Skin of body (tissue), 2 donors: ENCODE results near the gene JMJD8. TPM values are rescaled to one million over a fixed set of nuclear protein-coding genes. Genes with fewer than 3 reads are reported as not detected.
A peak's percentile ranks its signal among the peaks of the same experiment; 100 is the strongest.

ENCODE experiments used
- DNase-seq: peaks from one replicate; lab custom pipeline; 2025; lab: John Stamatoyannopoulos, UW
- total RNA-seq: library from RNA; depleted of rRNA; stranded (reverse); fragments of >200 nt; gene quantifications from one replicate; pipeline ENCODE4 v1.2.3, GENCODE V29; 2014

The JMJD8 gene
- total RNA-seq, 1 donor from 2014 or later = 18.1 TPM

DNA sequence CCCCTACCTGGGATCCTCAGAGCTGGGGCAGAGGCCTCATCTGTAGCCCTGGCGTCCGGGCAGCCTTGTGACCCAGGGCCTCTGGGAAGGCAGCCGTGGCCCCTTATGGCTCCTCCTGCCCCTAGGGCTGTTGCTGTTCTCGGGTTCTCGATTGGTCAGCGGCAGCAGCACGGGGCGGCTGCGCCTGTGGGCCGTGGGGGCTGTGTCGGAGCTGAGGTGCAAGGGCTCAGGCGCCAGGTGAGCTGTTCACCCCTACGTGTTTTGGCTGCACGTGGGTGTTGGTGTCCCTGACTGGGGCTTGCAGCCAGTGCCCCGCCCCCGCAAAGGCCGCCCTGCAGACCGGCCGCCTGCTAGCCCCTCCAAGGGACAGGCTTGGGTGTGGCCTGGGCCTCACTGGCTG, 22.0 kb downstream of the JMJD8 start:
- DNase-seq = no peak

DNA sequence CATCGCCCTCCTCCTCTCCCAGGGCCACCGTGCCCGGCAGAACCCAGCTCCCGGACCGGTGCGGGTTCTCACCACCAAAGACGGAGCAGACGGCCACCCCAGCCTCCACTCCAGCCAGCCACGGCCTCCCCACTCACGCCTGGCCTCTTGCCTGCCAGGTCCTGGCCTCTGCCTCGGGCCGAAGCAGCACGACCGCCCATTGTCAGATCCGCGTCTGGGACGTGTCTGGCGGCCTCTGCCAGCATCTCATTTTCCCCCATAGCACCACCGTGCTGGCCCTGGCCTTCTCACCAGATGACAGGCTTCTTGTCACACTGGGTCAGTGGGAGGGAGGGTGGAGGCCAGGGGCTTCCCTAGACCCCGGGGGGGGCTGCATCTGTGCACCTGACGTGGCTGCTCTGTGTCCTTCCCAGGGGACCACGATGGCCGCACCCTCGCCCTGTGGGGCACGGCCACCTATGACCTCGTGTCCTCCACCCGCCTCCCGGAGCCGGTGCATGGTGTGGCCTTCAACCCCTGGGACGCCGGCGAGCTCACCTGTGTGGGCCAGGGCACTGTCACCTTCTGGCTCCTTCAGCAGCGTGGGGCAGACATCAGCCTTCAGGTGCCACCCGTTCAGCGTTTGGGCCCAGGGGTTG, 22.8 kb downstream of the JMJD8 start:
- DNase-seq = no peak

DNA sequence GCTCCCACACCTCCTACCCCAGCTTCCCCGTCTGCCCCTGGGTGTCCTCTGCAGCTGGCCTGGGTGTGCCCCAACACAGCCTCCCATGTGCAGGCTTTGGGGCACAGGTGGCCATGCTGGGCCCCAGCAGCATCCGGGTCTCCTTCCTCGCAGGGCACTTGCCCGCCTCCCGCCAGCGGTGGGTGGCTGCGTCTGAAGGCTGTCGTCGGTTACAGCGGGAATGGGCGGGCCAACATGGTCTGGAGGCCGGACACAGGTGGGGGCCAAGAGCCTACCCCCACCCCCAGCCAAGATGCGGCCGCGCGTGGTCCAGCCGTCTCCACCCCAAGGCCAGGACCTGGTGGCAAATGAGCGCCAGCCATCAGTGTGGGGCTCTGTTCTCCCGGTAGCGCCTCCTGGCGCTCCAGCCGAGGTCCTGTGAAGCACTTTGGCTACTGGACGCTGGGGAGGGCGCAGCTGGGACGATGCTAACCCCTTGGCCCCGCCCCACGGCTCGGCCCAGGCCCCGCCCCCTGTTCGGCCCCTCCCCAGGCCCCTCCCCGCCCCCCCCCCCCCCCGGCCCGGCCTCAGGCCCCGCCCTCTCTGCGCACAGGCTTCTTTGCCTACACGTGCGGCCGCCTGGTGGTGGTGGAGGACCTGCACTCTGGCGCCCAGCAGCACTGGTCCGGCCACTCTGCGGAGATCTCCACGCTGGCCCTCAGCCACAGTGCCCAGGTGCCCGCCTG, 23.5 kb downstream of the JMJD8 start:
- peak; percentile 47 for DNase-seq

DNA sequence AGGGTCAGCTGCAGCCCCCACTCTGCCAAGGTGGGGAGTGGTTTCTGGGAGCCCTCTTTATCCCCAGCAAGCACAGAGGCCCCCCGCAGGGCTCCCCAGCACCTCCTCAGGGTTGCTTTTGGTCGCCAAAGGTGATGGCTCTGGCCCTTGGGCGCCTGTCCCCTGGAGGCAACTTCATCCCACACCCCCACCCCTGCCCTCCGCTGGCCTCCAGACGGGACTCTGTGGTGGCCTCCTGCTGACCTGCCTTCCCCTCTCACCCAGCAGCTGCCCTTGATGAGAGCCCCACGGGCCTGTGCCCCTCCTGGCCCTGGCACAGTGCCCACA, 24.0 kb downstream of the JMJD8 start:
- no peak for DNase-seq

DNA sequence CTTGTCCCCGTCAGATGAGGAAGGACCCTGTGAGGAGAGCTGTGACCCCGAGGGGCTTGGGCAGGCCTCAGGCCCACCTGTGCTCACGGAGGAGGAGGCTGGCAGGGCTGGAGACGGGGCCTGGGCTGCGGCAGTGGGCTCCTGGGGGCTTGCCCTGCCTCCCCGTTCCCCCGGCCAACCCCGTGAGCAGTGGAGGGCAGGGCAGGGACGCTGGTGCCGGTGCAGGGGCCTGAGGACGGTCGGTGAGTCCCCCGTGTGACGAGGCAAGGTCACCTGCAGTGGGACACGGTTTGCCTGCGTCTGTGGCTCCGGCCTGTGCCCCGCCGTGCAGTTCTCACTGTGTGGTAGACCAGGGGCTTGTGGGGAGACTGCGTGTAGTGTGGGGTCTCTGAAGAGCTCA, 24.5 kb downstream of the JMJD8 start:
- DNase-seq = no peak

DNA sequence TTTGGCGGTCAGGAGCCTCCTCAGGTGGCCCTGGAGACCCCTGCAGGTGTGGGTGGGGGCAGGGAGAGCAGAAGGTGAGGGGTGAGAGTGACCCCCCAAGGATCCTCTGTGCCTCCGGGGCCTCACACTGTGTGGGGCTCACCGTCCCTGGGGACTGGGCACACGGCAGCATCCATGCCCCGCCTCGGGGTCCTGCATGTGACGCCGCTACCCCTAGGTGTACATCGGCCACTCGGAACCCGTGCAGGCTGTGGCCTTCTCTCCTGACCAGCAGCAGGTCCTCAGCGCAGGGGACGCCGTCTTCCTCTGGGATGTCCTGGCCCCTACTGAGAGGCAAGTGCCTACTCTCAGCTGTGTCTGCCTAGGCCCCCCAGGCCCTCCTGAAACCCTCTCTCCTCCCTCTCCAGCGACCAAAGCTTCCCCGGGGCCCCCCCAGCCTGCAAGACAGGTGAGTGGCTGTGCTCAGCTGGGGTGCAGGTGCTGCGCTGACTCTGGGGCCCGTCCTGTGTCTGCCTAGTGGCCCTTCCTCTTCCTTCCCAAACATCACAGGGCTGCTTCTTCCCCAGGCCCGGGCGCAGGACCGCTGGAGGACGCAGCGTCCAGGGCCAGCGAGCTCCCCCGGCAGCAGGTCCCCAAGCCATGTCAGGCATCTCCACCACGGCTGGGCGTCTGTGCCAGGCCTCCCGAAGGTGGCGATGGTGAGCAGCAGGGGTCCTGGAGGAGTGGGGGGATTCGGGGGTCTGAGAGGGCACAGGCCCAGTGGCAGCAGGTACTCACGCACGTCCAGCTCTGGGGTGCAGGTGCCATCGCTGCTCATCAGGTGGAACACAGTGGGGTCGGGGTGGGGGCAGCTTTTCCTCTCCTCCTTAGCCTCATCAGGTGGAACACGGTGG, 25.2 kb downstream of the JMJD8 start:
- DNase-seq = no peak

DNA sequence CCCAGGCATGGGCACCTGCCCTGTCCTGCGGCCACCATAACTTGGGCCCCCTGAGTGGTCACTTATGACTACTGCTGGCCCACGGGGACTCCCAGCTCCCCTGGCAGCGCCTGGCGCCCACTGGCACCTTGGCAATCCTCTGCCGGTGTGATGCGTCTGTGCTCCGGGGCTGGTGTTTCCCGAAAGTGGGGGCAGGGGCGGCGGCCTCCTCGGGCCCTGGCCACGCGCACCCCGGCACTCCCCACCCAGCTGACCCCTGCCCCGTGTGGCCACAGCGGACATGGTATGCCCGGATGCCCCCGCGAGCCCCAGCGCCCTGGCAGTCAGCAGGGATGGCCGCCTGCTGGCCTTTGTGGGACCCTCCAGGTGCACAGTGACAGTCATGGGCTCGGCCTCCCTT, 26.6 kb downstream of the JMJD8 start:
- no peak for DNase-seq

DNA sequence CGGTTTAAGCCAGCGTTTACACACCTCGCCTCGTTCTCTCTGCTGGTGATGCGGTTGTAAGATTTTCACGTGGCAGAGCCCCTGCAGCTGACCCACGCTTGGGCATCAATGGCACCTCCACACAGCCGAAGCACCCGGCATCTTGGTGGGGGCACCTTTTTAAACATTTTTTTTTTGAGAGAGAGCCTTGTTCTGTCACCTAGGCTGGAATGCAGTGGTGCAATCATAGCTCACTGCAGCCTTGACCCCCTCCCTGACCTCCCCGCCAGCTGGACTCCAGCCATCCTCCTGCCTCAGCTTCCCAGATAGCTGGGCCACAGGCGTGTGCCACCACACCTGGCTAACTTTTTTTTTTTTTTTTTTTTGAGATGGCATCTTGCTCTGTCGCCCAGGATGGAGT, 30.1 kb downstream of the JMJD8 start:
- DNase-seq = no peak

DNA sequence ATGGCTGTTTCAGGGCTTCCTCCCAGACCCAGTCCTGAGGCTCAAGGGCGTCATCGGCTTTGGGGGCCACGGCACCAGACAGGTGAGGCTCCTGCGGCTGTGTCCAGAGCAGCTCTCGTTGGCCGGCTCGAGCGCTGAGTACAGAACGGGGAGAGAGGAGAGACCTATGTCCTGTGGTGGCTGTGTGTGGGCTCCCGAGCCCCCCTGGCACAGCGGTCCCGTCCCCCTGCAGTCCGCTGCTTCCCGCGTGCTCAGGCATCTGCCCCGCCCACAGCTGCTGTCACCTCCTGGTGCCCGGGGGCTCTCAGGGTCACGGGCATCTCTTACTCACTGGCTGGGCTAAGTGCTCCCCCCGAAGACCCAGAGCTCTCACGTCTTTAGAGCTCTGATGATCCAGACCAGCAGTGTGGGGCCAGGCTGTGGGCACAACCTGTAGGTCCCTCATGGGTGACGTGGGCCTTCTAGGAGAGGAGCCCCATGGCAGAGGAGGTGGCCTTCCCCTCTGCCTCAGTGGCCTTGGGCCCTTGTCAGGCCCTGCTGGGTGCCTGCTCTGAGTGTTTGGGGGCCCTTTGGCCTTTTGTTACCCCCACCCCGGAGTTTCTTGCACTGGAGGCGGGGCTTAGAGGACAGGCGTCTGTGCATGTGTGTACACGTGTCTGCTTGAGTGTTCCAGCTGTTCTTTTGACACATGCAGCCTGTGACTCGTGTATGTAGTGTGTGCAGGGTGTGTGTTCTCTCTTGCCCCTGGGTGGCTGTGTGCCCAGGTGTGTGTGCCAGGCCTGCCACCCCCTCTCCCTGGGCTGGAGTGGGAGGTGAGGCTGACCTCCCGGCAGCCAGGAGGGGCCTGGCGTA, 31.5 kb downstream of the JMJD8 start:
- DNase-seq = no peak

DNA sequence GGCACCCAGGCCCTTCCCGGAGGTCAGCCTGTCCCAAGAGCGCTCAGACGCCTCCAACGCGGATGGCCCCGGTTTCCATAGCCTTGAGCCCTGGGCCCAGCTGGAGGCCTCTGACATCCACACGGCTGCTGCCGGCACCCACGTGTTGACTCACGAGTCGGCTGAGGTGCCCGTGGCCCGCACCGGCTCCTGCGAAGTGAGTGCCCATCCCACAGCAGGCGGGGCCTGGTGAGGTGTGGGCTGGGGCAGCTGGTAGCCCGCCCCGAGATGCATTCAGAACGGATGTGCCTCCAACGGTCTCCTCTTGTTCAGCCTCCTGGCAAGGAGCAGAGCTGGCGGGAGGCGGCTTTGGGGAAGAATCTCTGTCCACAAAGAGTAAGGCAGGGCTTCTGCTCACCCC, 32.3 kb downstream of the JMJD8 start:
- no peak for DNase-seq

DNA sequence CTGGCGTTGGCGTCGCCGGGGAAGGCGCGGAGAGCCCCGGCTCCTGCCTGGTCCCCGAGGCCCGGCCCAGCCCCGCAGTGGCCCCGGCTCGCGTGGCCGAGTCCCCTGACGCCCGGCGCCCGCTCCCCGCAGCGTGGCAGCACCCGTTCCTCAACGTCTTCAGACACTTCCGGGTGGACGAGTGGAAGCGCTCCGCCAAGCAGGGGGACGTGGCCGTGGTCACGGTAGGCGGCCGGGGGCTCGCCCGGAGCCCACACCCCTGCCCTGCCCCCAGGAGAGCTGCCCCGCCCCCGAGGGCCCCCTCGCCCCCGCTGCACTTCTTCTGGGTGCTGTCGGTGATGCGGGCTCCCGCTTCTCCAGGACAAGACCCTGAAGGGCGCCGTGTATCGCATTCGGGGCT, 34.5 kb downstream of the JMJD8 start:
- DNase-seq = no peak

DNA sequence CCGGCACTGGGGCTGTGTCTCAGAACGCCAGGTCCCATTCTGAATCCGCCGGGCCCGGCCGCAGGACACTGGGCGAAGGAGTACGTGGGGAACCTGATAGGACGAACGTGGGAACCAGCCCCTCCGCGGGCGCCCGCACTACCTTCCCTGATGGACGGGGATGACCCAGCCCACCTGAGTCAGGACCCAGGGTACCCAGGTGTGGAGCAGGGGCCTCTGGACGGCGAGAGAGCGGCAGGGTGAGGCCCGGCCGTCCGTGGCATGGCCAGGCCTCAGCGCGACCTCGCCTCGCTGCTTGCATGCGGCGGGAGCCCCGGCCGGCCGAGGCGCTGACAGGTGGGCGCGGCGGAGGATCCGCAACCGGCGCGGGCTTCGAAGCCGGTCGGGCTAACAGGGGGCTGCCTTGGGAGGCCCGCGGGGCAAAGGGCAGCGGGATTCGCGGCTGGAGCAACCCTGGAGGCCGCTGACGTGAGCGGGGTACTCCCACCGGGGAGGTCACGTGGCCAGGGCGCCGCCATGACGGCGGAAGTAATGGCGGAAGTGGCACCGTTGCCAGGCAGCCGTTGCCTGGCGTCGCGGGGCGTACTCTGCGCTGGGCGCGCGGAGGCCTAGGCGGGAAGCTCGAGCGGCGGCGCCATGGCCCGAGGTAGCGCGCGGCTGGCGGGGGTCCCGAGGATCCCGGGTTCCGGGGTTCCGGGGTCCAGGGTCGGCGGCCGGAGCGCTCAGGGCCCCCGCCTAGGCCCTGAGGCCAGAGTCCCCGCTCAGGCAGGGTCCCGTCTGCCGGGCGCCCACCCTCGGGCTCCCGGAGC, 35.1 kb downstream of the JMJD8 start, which contains the start of gene WDR90:
Gene WDR90 (plus strand): TSS at position 585 of the 809 bp plus-strand sequence. CDS start 52 bp downstream, at position 637.
- peak; percentile 85 for DNase-seq

DNA sequence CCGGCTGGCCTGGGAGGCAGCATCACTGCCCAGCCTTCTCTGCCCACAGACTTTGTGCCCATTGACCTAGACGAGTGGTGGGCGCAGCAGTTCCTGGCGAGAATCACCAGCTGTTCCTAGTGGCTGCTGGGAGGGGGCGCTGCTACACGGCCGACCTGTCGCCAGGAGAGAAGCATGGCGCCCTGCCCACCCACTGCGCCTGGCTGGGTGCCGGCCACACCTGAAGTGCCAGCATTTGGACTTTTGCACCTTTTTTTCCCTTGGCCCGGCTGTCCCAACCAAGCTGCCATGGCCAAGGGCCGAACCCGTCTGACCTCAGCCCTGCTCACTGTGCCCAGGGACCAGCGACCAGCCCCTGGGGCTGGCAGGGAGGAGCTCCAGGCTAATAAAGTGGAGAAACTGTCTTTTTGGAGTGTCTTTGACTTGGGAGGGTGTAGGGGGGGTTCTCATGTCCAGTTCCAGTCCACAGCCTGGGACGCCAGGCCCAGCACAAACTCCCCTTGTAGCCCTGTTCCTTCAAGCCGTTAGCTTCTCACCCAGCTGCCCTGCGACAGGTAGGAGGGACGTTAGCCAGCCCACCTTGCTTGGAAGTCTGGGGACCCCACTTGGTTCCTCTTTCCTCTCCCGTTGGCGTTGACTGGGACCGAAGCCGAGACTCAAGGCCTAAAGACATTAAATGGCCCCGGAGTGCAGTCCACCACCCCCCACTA, 35.9 kb downstream of the JMJD8 start:
- no peak for DNase-seq

DNA sequence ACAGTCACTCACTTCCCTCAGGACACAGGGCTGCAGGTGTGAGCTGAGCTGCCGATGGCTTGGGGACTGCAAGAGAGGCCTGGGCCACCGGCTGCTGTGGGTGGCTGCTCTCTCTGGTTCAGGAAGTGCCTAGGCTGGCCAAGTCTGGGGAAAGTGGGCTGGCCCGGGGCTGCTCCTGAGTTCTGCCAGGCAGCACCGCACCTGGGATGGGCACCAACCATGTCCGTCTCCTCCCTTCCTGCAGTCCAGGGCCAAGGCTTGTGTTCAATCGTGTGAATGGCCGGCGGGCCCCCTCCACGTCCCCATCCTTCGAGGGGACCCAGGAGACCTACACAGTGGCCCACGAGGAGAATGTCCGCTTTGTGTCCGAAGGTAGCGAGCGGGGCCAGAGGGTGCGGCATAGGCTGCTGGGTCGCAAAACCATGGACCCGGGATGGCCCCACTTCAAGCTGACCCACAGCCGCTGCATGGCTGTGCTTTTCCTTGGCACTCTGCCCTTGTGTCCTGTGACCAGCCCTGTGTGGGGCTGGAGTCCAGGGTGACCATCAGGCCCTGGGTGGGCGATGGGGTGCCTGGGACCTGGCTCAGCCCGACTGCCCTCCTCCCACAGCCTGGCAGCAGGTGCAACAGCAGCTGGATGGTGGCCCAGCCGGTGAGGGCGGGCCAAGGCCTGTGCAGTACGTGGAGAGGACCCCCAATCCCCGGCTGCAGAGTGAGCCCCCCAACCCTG, 36.8 kb downstream of the JMJD8 start:
- no peak for DNase-seq

DNA sequence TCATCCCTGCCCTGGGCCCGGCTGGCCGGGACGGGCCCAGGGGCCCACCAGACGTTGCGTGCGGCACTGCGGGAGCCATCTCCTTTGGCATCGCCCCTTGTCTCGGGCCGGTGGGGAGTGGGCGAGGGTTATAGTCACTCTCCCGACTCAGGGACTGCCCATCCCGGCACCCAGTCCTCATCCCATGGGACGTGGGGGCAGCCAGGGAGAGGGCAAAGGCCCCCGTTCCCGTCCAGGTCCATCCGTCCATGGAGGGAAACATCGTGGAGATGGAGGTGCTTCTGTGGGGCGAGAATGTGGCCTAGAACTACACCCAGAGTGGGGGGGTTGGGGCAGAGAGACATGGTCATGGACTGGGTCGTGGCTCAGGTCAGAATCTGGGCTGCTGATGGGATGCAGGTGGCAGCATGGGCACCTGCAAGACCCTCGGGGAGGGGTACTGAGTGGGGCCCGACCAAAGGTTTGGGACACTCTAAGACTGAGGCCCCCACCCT, 37.4 kb downstream of the JMJD8 start:
- DNase-seq = no peak

DNA sequence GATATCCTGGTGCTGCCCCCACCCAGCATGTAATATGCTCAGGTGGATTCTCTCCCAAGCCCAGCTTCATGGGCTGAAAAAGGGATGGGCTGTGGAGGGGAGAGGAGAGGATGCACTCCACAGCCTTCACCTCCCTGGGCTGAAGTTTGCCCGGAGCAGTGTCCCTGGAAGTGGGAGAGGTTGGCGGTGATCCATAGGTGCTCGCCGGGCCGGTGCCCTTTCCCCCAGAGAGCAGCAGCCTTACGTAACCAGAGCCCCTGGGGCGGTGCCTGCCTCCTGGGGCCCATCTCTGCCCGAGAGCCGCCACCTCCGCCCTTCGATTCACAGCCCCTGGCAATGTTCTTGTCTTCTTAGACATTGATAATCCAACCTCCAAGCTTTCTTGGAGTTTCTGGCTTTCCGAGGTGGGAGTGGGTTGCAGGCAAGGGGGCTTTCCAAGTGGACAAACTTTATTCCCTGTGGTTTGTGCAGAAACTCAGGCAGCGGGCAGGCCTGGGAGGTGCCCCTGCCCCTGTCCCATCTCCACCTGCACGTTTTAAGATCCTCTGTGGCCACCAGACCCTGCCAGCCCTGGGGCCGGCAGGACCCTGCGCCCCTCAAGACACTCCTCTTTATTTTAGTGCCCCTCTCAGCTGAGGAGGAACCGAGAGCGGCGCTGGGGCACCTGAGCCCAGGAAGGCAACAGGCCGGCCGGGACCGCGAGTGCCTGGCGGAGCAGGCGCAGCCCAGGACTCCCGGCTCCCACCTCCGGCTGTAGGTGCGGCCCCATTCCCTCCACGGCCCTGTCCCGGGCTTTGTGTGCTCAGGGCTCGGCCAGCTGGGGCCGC, 38.1 kb downstream of the JMJD8 start:
- no peak for DNase-seq

DNA sequence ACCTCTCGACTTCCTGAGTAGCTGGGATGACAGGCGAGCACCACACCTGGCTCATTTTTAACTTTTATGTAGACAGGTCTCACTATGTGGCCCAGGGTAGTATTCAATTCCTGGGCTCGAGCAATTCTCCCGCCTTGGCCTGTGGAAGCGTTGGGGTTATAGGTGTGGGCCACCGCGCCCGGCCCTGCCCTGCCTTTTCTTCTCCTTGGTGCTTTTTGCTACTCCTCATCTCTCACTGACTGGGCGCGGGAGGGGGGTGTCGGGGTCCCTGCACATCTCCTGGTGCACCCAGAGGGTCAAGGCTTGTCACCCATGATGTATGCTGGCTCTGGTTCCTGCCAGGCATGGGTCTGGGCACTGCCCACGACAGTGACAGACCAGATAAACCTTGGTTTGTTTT, 39.6 kb downstream of the JMJD8 start:
- no peak for DNase-seq

DNA sequence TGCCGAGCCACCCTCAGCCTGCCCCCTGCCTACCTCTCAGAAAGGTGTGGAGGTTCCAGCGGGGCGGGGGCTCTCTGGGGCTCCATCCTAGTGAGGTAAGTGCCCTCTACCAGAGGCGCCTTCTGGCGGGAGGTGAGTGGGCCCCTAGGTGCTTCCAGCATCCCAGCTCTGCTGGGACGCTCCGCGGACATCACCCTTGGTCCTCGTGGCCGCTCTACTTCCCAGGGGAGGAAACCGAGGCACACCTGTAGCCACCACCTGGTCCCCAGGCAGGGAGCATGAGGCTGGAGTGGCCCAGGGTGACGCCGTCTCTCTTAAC, 41.1 kb downstream of the JMJD8 start:
- DNase-seq = no peak
